Cerebellar nuclear complex (tissue), 1 donor: ENCODE results near the gene ALG3.

Experiments
- DNase-seq, 2 experiments: peaks; one replicate each; lab custom pipeline; 2025; lab: John Stamatoyannopoulos, UW

ALG3 gene

DNA sequence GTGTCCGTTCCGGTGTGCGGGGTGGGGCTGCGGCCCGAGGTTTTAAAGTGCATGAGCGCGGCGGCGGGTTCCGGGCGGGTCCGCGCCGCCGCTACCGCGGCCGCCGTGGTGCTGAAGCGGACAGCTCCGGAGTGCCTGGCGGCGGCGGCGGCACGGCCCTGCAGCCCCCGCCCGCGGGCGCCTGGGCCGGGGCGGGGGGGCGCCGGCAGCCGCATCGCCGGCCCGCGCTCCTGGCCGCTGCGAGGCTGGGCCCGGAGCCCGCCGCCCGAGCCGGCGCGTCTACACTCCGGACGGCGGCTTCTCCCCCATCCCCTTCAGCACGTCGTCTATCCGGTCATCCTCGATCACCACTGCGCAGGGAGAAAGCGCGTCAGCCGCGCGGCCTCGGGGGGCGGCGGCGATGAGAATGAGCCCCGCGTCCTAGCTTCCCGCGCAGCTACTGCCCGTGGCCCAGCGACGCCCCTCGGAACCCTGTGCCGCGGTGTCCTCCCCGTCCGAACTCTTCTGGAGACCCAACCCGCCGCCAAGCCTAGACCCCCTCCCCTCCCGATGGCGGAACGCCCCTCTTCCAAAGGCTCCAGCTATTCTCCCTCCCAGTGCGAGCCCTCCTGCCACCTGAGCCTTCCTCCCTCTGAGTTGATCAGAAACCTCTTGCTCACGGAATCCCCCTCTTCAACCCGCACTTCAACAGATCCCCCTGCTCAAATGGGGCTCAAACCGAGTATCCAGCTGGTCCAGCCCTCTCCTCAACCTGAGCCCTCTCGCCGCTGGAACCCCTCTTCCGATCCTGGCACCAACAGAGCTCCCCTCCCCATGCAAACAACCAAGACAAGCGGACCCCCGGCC is 11.3 kb upstream of the ALG3 start:
- no peak for DNase-seq

DNA sequence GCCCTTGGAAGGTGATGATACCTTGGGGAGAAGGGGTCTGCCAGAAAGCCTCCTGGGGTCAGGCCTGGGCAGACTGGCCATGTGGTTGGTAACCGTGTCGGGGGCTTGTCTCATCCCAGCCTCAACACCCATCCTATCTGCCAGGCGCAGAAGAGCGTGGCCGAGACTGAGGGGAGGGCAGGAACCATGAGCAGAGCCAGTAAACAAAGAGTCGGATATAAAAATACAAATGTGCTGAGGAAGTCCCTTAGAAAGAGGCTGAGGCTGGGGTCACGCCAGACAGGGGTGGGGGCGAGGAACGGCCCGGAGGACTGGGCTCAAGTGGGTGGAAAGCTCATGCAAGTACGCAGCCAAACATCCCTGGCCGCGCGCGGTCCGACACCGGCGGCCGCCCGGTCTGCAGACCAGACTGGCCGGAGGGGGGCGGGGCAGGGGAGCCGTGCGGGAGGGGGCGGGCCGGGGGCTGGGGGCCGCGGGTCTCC is 10.7 kb upstream of the ALG3 start:
- no peak for DNase-seq

- no peak for DNase-seq
These were observed 10.2 kb upstream of the ALG3 start for GRCh38 chr3:184258926-184259325.

GRCh38 chr3:184257083-184257915 is 8.5 kb upstream of the ALG3 start:
- DNase-seq, result no peak

GRCh38 chr3:184255291-184256039 is 6.7 kb upstream of the ALG3 start:
- no peak for DNase-seq

DNA sequence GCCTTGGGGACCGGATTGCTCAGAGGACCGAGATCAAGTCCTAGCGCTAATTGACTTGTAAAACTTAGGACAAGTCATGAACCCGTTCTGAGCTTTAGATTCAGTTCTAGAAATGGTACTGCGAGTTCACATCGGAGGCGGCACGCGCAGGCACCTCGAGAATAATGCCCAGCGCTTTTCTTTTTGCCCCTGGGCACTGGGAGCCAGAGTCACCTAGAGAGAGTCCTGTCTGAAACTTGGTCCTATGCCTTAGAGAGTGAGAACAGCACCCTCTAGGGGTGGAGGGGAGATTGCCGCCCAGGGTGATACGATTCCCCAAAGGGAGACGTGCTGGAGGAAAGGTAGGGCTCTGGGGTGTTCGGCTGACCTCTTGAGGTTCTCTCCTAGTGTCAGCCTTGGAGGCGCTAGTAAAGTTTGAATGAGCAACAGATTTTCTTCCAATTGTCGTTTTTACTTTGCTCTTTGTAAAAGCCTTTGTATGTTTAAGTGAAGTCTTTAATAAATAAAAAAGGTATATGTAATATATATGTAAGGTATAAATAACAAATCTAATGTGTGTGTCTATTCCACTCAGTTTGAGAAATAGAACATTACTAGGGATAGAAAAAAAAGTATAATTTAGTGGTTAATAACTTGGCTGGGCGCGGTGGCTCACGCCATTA is 1.5 kb upstream of the ALG3 start:
- peak in 1 of 2 experiments; percentile 15 for DNase-seq

DNA sequence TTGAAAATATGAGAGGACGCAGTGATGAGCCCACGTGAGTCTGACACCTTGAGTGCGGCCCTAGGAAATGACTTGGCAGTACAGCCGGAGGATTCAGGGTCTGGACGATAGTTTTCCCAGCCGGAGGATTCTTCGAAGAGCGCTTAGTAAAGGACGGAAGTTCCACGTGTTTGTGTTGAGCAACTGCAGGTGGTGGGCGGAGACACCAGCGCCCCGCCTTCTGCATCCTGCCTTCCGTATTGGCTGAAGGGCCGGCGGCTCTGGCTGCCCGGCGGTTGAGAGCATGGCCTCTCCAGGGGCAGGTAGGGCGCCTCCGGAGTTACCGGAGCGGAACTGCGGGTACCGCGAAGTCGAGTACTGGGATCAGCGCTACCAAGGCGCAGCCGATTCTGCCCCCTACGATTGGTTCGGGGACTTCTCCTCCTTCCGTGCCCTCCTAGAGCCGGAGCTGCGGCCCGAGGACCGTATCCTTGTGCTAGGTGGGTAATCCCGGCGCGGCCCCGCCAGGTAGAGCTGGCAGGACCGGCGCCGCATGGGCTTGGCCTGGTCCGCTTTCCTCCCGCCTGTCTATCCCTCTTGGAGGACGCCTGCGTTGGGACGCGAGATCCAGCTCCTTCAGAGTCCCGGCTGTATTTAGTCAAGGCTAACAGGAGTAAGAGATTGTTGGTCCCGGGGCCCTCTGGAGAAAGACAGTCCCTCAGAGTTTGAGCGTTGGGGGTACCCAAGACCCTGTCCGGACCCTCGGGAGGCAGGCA is 827 bp upstream of the ALG3 start, which contains the start of gene EEF1AKMT4:
EEF1AKMT4 (plus strand) TSS at position 261 of the 755 bp plus-strand sequence; CDS start at position 284, 23 bp downstream.
- peak; percentile 70 to 84 for DNase-seq

GRCh38 chr3:184242297-184242685 is 6.5 kb downstream of the ALG3 start:
- DNase-seq, result no peak

- DNase-seq, result no peak
These were observed 7.1 kb downstream of the ALG3 start for GRCh38 chr3:184241447-184242296.

GRCh38 chr3:184241141-184241446 is 7.7 kb downstream of the ALG3 start:
- DNase-seq, result no peak

- no peak for DNase-seq
These were observed 8.2 kb downstream of the ALG3 start for GRCh38 chr3:184240384-184241140.

DNA sequence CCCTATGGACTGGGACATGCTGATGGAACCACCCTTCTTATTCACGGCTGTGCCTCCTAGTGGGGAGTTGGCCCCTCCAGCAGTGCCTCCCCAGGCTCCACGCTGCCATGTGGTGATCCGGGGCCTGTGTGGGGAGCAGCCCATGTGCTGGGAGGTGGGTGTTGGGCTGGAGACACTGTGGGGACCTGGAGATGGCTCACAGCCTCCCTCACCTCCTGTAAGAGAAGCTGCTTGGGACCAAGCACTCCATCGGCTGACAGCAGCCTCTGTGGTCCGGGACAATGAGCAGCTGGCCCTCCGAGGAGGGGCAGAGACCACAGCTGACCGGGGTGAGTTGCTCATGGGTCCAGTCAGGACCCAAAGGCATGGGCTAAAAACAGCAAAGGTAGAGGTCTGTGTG is 9.1 kb downstream of the ALG3 start:
- no peak for DNase-seq

GRCh38 chr3:184239221-184239620 is 9.5 kb downstream of the ALG3 start:
- no peak for DNase-seq

- peak in 1 of 2 experiments; percentile 22 for DNase-seq
These were observed 10.4 kb downstream of the ALG3 start for GRCh38 chr3:184238246-184238818.

GRCh38 chr3:184237807-184238206 is 11.0 kb downstream of the ALG3 start:
- no peak for DNase-seq

GRCh38 chr3:184237211-184237610 is 11.6 kb downstream of the ALG3 start:
- DNase-seq, result no peak

DNA sequence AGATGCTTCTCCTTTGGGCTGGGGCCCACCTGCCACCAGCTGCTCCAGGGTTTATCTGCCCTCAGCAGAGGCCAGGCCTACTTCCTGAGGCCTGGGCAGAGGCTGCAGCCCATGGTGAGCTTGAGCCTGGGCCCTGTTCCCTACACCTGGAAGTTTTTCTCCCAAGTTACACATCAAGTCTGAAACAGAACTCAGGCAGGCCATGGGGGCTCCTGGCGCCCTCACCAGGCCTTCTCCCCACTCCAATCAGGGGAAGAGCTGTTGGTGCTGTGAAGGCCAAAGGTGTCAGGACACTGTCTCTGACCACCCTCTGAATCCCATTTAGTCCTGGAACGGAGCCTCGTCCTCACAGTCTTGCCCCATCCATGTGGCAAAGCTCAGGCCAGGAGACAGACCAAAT is 12.1 kb downstream of the ALG3 start:
- DNase-seq, result no peak

DNA sequence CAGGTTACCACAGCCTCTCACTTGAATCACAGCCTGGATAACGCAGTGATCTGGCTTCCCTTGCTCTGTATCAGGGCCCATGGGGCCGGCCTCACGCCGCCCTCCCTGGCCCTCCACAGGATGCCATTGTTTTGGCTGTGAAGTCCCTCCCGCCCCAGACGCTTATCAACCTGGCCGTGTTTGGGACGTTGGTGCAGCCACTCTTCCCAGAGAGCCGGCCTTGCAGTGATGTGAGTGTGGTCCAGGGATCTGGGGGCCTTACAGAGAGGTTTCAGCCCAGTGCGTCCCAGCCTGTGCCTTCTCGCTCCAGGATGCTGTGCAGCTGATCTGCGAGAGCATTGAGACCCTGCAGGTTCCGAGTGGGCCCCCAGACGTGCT is 12.7 kb downstream of the ALG3 start:
- DNase-seq, result no peak
